Esophagus squamous epithelium (tissue), 5 donors: ENCODE data around the gene SLC24A4. TPM values are rescaled to one million over a fixed set of nuclear protein-coding genes. Genes with fewer than 3 reads are reported as not detected.

ENCODE experiments used
- DNase-seq: peaks from one replicate; lab custom pipeline; 2025; lab: John Stamatoyannopoulos, UW
- H3K27ac ChIP-seq, 4 donors: fragments of 200-600 bp; sonication (generic); one replicate each; pipeline ENCODE4 v1.5.1; 2016 to 2019; ENCODE audit warnings: mild to moderate bottlenecking in 1 of 4
- H3K27me3 ChIP-seq, 4 donors: fragments of 200-600 bp; sonication (generic); 1 replicate in 3 of 4; 2 replicates in 1 of 4; pipeline versions ENCODE4 v1.5.1 to v1.6.0; 2017 to 2021; ENCODE audit warnings: antibody characterized with exemption in 1 of 4
- H3K36me3 ChIP-seq, 3 donors: fragments of 200-600 bp; sonication (generic); one replicate each; pipeline ENCODE4 v1.5.1; 2016 to 2019
- H3K4me1 ChIP-seq, 3 donors: fragments of 200-600 bp; sonication (generic); one replicate each; pipeline ENCODE4 v1.5.1; 2017 to 2019
- H3K4me3 ChIP-seq, 4 donors: fragments of 200-600 bp; sonication (generic); 1 replicate in 3 of 4; 2 replicates in 1 of 4; pipeline ENCODE4 v1.5.1; 2016 to 2019; ENCODE audit warnings: mild to moderate bottlenecking in 2 of 4, moderate library complexity in 1 of 4
- H3K9me3 ChIP-seq, 3 donors: fragments of 200-600 bp; sonication (generic); one replicate each; pipeline ENCODE4 v1.5.1; 2016 to 2019
- POLR2A ChIP-seq, 4 donors: fragments of 450-650 bp; IDR thresholded peaks; one replicate each; pipeline ENCODE4 v1.6.1; 2017; ENCODE audit warnings: antibody characterized with exemption in 4 of 4, mild to moderate bottlenecking in 4 of 4, moderate library complexity in 3 of 4
- WGBS, 2 donors: methylation state at CpG; one replicate each; pipeline ENCODE4 v1.1.5; 2018; 5-methylcytosine and 5-hydroxymethylcytosine counted together
- intact Hi-C: fragments of 100-400 bp; cut with DNase I; formaldehyde crosslinking; loops from one replicate; pipeline ENCODE4 v1.15.0; 2022
- total RNA-seq, 4 donors: library from RNA; depleted of rRNA; stranded (reverse); fragments of >200 nt; gene quantifications; one replicate each; pipeline ENCODE4 v1.1.0, GENCODE V29; 2016
- TF ChIP-seq, protein P1 (sequence below), 6 experiments: fragments of 450-650 bp in 4 of 6; fragments of 200-600 bp in 2 of 6; sonication (generic) in 2 of 6; IDR thresholded peaks; one replicate each; pipeline ENCODE4 v1.5.1; 2016 to 2019; ENCODE audit warnings: antibody characterized with exemption in 6 of 6, mild to moderate bottlenecking in 4 of 6, moderate library complexity in 4 of 6
- donor health status: DM: yes; HTN: yes; CAD: no.

The SLC24A4 gene
- total RNA-seq, 4 donors from 2014 or later = 0.04 to 0.38 (median 0.20) TPM

DNA sequence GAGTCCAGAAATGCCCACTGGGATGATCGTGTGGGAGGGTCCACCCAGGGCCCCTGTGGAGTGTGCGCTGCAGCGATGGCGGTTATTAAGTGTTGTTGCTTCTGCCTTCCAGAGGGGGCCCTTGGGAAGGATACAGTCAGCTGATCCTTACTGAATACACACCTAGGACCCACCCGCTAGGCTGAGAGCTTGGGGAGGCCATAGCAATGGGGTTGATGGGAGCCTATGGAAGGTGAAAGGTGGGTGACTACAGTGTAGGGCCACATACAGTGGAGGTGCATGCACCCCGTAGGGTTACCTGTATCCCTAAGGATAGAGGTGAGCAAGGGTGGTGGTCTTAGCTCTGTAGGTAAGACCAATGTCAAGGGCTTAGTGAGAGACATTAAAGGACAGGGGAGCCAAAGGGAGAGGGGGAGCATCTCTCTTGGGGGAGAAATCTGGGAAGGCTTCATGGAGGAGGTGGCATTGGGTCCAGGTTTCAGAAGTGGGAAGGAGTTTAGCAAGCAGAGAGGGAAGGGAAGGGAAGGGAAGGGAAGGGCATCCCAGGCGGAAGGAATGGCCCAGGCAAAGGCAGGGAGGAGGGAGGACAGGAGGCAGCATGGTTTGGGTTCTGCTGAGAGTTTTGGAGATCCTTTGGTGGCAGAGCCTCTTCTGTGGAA lies 117.5 kb downstream of the SLC24A4 start:
- no peak for DNase-seq
- Histone ChIP-seq H3K4me3 (no peak overlapping the region), H3K4me1 (no peaks in the 10 kb centered on the region), H3K27me3 (no peaks in the 10 kb centered on the region), H3K36me3 (no peaks in the 10 kb centered on the region), H3K27ac (no peak overlapping the region), H3K9me3 (no peaks in the 10 kb centered on the region)
- no peak for TF ChIP-seq POLR2A (IDR thresholded peaks at IDR 0.05)
- TF ChIP-seq, protein P1, sequence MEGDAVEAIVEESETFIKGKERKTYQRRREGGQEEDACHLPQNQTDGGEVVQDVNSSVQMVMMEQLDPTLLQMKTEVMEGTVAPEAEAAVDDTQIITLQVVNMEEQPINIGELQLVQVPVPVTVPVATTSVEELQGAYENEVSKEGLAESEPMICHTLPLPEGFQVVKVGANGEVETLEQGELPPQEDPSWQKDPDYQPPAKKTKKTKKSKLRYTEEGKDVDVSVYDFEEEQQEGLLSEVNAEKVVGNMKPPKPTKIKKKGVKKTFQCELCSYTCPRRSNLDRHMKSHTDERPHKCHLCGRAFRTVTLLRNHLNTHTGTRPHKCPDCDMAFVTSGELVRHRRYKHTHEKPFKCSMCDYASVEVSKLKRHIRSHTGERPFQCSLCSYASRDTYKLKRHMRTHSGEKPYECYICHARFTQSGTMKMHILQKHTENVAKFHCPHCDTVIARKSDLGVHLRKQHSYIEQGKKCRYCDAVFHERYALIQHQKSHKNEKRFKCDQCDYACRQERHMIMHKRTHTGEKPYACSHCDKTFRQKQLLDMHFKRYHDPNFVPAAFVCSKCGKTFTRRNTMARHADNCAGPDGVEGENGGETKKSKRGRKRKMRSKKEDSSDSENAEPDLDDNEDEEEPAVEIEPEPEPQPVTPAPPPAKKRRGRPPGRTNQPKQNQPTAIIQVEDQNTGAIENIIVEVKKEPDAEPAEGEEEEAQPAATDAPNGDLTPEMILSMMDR (IDR thresholded peaks at IDR 0.05) = no peak
- intact Hi-C loops = no loop called here
- 85 to 97% methylated on average over 5 to 7 of the region's 7 CpGs for WGBS, 2 donors

DNA sequence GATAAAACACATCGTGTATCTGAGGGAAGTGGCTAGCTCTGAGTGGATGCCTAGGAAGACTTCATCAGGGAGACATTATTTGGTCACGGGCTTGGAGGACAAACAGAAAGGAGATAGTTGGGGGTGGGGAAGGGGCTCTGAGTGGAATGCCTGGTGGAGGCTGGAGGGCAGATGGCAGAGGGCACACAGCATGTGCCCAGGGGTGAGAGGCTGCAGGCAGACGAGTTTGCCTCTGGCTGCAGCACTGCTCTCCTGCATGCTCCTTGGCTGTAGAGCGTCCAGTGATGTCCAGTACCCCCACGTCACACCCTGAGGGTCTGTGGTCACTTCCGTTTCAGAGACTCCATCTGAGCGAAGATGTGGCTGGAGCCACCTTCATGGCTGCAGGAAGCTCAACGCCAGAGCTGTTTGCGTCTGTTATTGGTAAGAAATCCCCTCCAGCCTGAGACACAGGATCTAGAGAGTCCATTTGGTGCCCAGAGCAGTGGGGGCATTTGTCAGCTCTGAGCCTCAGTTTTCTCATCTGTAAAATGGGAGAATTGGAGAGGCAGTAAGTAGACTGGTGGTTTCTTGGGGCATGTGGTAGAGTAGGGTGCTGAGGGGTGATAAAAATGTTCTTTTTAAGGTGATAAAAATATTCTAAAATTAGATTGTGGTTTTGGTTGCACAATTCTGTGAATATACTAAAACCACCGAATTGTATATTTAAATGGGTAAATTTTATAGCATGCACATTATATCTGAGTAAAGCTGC lies 119.0 kb downstream of the SLC24A4 start:
- intact Hi-C loops = no loop called here
- Histone ChIP-seq H3K4me3 (no peak overlapping the region), H3K4me1 (no peaks in the 10 kb centered on the region), H3K36me3 (no peaks in the 10 kb centered on the region), H3K27ac (no peak overlapping the region), H3K27me3 (no peaks in the 10 kb centered on the region), H3K9me3 (no peaks in the 10 kb centered on the region)
- no peak for TF ChIP-seq POLR2A (IDR thresholded peaks at IDR 0.05)
- TF ChIP-seq, protein P1 (IDR thresholded peaks at IDR 0.05) = no peak
- DNase-seq = no peak
- WGBS, 2 donors = 65 to 70% methylated on average over 3 to 10 of the region's 10 CpGs

DNA sequence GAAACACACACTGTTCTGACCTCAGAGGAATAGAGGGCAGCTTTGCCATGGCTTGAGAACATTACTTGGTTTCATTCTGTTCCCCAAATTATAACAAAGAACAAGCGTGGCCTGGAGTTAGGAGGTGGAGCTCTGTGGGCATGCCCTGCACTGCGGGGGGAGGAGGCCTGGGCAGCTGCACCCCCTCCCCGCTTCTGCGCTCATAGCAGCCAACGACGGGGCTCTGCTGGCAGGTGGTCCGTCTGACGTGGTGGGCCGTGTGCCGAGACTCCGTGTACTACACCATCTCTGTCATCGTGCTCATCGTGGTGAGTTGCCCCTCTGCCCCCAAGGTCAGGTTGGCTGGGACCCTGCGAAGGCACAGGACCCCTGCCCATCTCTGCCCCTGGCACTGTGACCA lies 120.2 kb downstream of the SLC24A4 start:
- no peak for DNase-seq
- TF ChIP-seq, protein P1 (IDR thresholded peaks at IDR 0.05) = no peak
- no peak for TF ChIP-seq POLR2A (IDR thresholded peaks at IDR 0.05)
- H3K27ac ChIP-seq = no peak overlapping the region
- H3K27me3 ChIP-seq = no peaks in the 10 kb centered on the region
- intact Hi-C loops = no loop called here
- H3K4me1 ChIP-seq = no peaks in the 10 kb centered on the region
- H3K9me3 ChIP-seq = no peaks in the 10 kb centered on the region
- WGBS, 2 donors = 68 to 92% methylated on average over 2 to 4 of the region's 14 CpGs
- H3K36me3 ChIP-seq = no peaks in the 10 kb centered on the region
- no peak overlapping the region for H3K4me3 ChIP-seq

DNA sequence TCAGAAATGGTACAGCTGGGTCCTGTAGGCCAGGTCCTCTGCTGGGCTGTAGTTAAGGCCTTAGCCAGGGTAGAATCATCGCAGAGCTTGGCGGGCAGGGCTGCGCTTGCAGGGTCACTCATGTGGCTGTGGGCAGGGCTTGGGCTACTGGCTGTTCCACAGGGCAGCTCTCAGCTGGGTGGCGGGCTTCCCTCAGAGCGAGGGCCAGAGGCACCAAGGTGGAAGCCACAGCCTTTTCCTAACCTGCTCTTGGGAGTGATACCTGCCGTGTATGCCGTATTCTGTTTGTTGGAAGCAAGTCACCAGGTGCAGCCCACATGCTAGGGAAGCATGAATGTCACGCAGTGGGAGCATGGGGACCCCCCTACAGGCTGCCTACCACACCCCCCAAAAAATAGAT lies 120.8 kb downstream of the SLC24A4 start:
- Histone ChIP-seq H3K9me3 (no peaks in the 10 kb centered on the region), H3K36me3 (no peaks in the 10 kb centered on the region), H3K4me1 (no peaks in the 10 kb centered on the region), H3K4me3 (no peak overlapping the region), H3K27me3 (no peaks in the 10 kb centered on the region), H3K27ac (no peak overlapping the region)
- TF ChIP-seq, protein P1 (IDR thresholded peaks at IDR 0.05) = no peak
- no peak for TF ChIP-seq POLR2A (IDR thresholded peaks at IDR 0.05)
- intact Hi-C loops = no loop called here
- 75 to 87% methylated on average over 4 to 5 of the region's 8 CpGs for WGBS, 2 donors
- DNase-seq = no peak

DNA sequence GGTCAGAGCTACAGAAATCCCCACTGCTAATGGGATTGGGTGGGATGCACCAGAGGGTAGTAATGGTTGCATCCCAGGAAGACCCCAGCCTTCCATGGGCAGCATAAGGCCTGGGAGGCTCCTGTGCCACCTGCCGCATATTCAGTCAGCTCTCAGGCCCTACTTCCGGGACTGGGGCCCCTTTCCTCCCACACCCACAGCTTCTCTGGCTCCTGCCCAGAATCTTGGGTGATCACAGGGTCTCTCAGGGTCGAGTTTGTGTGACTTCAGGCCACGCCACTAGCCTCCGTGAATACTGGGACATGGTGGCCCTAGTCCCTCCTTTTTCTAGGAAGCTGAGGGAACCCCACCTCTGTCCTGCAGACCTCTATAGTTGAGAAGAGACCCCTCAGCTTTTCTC lies 123.8 kb downstream of the SLC24A4 start:
- intact Hi-C loops = no loop called here
- Histone ChIP-seq H3K27me3 (no peaks in the 10 kb centered on the region), H3K36me3 (no peaks in the 10 kb centered on the region), H3K4me1 (no peaks in the 10 kb centered on the region), H3K9me3 (no peaks in the 10 kb centered on the region), H3K4me3 (no peak overlapping the region), H3K27ac (no peak overlapping the region)
- WGBS, 2 donors = 57% methylated on average over 4 of the region's 5 CpGs; no CpG with 5 or more reads in 1 of the 2 donors
- no peak for TF ChIP-seq POLR2A (IDR thresholded peaks at IDR 0.05)
- TF ChIP-seq, protein P1 (IDR thresholded peaks at IDR 0.05) = no peak
- no peak for DNase-seq
